Measurements from ENCODE around the gene BCL11A. TPM values are rescaled to one million over a fixed set of nuclear protein-coding genes. Genes with fewer than 3 reads are reported as not detected.

BCL11A gene
- total RNA-seq, 1 donor from 2014 or later: 29.8 TPM

DNA sequence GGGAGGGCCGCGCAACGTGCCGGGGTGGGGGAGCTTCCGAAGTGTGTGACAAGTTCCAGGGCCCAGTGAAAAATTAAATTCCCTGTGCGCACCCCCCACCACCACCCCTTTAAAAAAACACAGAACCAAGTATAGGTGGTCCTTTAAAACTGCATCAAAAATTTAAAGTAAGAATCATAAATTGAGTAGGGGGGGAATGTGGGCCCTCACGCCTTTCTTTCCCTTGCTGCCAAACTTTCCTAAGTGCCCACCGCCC, 2.5 kb downstream of the BCL11A start:
- no peaks in the 10 kb centered on the region for H3K9me3 Mint-ChIP-seq (ENCODE audit: unreplicated experiment)
- H3K9ac ChIP-seq (ENCODE audit: low read length): peak overlapping the region; percentile 86
- no peak overlapping the region for H2AFZ ChIP-seq (ENCODE audit: low read depth, low read length)

DNA sequence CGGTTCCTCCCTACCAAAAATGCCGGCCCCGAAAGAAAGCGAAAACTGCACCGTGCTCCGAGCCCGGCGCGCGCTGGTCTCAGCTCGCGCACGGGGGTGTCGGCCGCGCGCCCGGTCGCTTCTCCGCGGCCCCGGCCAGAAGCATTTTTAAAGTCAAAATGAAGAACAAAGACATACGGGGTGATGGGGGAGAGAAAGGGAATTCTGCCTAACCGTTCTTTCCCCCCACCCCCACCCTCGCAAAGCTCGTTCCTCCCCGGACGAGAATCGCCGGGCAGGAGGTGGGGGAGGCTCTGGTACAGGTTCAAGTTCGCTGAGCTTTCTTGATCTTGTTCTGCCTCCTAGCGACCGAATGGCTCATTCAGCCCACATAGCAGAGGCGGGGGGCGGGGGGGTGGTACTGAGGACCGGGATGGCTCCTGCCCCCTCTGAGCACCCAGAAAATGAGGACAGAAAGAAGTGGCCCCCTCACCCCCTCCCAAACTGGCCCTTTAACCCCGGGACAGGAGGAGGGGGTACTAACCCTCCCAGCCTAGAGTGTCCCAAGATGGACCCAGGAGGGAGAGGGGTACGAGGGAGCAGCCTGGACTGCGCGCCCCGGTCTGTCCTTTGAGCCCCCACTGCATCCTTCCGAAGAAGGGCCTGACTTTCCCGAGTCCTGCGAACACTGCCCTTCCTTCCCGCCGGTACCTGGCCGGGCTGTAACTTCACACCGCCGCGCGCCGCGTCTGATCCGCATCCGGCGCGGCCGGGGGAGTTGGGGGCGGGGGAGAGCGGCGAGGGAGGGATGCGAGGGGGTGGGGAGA, 3.1 kb downstream of the BCL11A start:
- H3K9ac ChIP-seq (ENCODE audit: low read length): peak overlapping the region; percentile 86
- H3K9me3 ChIP-seq (ENCODE audit: insufficient read depth, low read depth, low read length): no peaks in the 10 kb centered on the region
- peaks cover 10% of the 10 kb centered on the region for H4K20me1 ChIP-seq (ENCODE audit: insufficient read depth, low read length)
- Mint-ChIP-seq H3K9me3 (ENCODE audit: unreplicated experiment) (no peaks in the 10 kb centered on the region), H3K27ac (ENCODE audit: unreplicated experiment) (peak overlapping the region; percentile 72), H3K36me3 (ENCODE audit: low read depth, unreplicated experiment) (peaks cover 5% of the 10 kb centered on the region), H3K4me3 (ENCODE audit: unreplicated experiment) (peak overlapping the region; percentile 91), H3K27me3 (ENCODE audit: low read depth, unreplicated experiment) (no peaks in the 10 kb centered on the region), H3K4me1 (ENCODE audit: low read depth, unreplicated experiment) (peaks cover 21% of the 10 kb centered on the region)
- peak overlapping the region; percentile 65 for H3K27ac ChIP-seq (ENCODE audit: low read depth, low read length)
- H3K79me2 ChIP-seq (ENCODE audit: insufficient read depth, low read length): peaks cover 64% of the 10 kb centered on the region
- peaks cover 2% of the 10 kb centered on the region for H3K4me1 ChIP-seq (ENCODE audit: insufficient read depth, low read length)
- peaks cover 2% of the 10 kb centered on the region for H3K27me3 ChIP-seq (ENCODE audit: insufficient read depth, low read length)
- TF ChIP-seq CTCF (IDR thresholded peaks at IDR 0.05; ENCODE audit: insufficient read depth, low read depth, low read length) (peak; percentile 62), EZH2 (IDR thresholded peaks at IDR 0.05; ENCODE audit: insufficient read depth, low read length) (no peak)
- H3K36me3 ChIP-seq (ENCODE audit: insufficient read depth, low read length): no peaks in the 10 kb centered on the region
- peak overlapping the region; percentile 83 for H3K4me3 ChIP-seq (ENCODE audit: insufficient read depth, low read depth, low read length)
- peak; percentile 74 for DNase-seq (ENCODE audit: low read depth)
- H2AFZ ChIP-seq (ENCODE audit: low read depth, low read length): peak overlapping the region; percentile 90
- FAIRE-seq: no peak
- peak overlapping the region; percentile 99 for H3K4me2 ChIP-seq (ENCODE audit: low read length)

More for the DNA sequence above, 2.5 kb downstream of the BCL11A start:
- Histone ChIP-seq H3K4me1 (ENCODE audit: insufficient read depth, low read length) (peaks cover 6% of the 10 kb centered on the region), H3K27ac (ENCODE audit: low read depth, low read length) (peak overlapping the region; percentile 68), H4K20me1 (ENCODE audit: insufficient read depth, low read length) (peaks cover 10% of the 10 kb centered on the region), H3K27me3 (ENCODE audit: insufficient read depth, low read length) (peaks cover 7% of the 10 kb centered on the region), H3K79me2 (ENCODE audit: insufficient read depth, low read length) (peaks cover 64% of the 10 kb centered on the region), H3K36me3 (ENCODE audit: insufficient read depth, low read length) (no peaks in the 10 kb centered on the region), H3K4me3 (ENCODE audit: insufficient read depth, low read depth, low read length) (peak overlapping the region; percentile 91), H3K4me2 (ENCODE audit: low read length) (peak overlapping the region; percentile 99), H3K9me3 (ENCODE audit: insufficient read depth, low read depth, low read length) (no peaks in the 10 kb centered on the region)
- Mint-ChIP-seq H3K4me3 (ENCODE audit: unreplicated experiment) (peak overlapping the region; percentile 91), H3K4me1 (ENCODE audit: low read depth, unreplicated experiment) (peaks cover 21% of the 10 kb centered on the region), H3K27me3 (ENCODE audit: low read depth, unreplicated experiment) (no peaks in the 10 kb centered on the region), H3K36me3 (ENCODE audit: low read depth, unreplicated experiment) (peaks cover 3% of the 10 kb centered on the region), H3K27ac (ENCODE audit: unreplicated experiment) (peak overlapping the region; percentile 83)
- no peak for DNase-seq (ENCODE audit: low read depth)
- TF ChIP-seq EZH2 (IDR thresholded peaks at IDR 0.05; ENCODE audit: insufficient read depth, low read length) (no peak), CTCF (IDR thresholded peaks at IDR 0.05; ENCODE audit: insufficient read depth, low read depth, low read length) (no peak)
- FAIRE-seq: no peak

DNA sequence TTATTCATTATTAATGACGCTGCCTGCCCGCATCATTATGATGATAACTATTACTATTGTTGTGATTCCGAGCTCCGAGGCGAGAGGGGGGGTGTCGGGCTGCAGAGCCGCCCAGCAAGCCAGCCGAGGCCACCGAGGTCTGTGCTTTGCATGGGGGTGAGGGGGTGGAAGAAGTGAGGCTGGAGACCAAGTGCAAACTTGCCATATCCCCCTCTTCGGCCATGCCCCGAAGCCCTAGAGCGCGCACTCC, 3.6 kb downstream of the BCL11A start:
- Mint-ChIP-seq H3K9me3 (ENCODE audit: unreplicated experiment) (no peaks in the 10 kb centered on the region), H3K4me1 (ENCODE audit: low read depth, unreplicated experiment) (peaks cover 27% of the 10 kb centered on the region), H3K4me3 (ENCODE audit: unreplicated experiment) (peak overlapping the region; percentile 91), H3K27me3 (ENCODE audit: low read depth, unreplicated experiment) (no peaks in the 10 kb centered on the region), H3K36me3 (ENCODE audit: low read depth, unreplicated experiment) (peaks cover 8% of the 10 kb centered on the region), H3K27ac (ENCODE audit: unreplicated experiment) (peak overlapping the region; percentile 72)
- Histone ChIP-seq H3K9ac (ENCODE audit: low read length) (peak overlapping the region; percentile 86), H3K36me3 (ENCODE audit: insufficient read depth, low read length) (peaks cover under 1% of the 10 kb centered on the region), H3K4me3 (ENCODE audit: insufficient read depth, low read depth, low read length) (peak overlapping the region; percentile 83), H3K27ac (ENCODE audit: low read depth, low read length) (peak overlapping the region; percentile 65), H3K4me1 (ENCODE audit: insufficient read depth, low read length) (no peaks in the 10 kb centered on the region), H2AFZ (ENCODE audit: low read depth, low read length) (peak overlapping the region; percentile 90), H3K79me2 (ENCODE audit: insufficient read depth, low read length) (peaks cover 64% of the 10 kb centered on the region), H3K27me3 (ENCODE audit: insufficient read depth, low read length) (no peaks in the 10 kb centered on the region), H4K20me1 (ENCODE audit: insufficient read depth, low read length) (peaks cover 10% of the 10 kb centered on the region), H3K9me3 (ENCODE audit: insufficient read depth, low read depth, low read length) (no peaks in the 10 kb centered on the region), H3K4me2 (ENCODE audit: low read length) (peak overlapping the region; percentile 99)
- FAIRE-seq: no peak
- DNase-seq (ENCODE audit: low read depth): no peak
- TF ChIP-seq EZH2 (IDR thresholded peaks at IDR 0.05; ENCODE audit: insufficient read depth, low read length) (no peak), CTCF (IDR thresholded peaks at IDR 0.05; ENCODE audit: insufficient read depth, low read depth, low read length) (no peak)
